HG03280 (cell line): Measurements from ENCODE around the gene AGAP1.

Experiments used
- ATAC-seq: cut with Tn5 transposase; IDR thresholded peaks from one replicate; pipeline ENCODE4 v1.9.1; 2021; ENCODE audit warnings: mild to moderate bottlenecking, moderate library complexity; ENCODE audit not compliant: unreplicated experiment

Gene AGAP1

GRCh38 chr2:235725841-235726240 lies 232.0 kb downstream of the AGAP1 start:
- ATAC-seq, result no peak

- ATAC-seq, result no peak
Observed at GRCh38 chr2:235726554-235726953, 232.7 kb downstream of the AGAP1 start.

- no peak for ATAC-seq
Observed at GRCh38 chr2:235727174-235727573, 233.3 kb downstream of the AGAP1 start.

- no peak for ATAC-seq
Observed at GRCh38 chr2:235727891-235728799, 234.3 kb downstream of the AGAP1 start.

- ATAC-seq, result no peak
Observed at GRCh38 chr2:235728800-235729556, 235.1 kb downstream of the AGAP1 start.

GRCh38 chr2:235729557-235729947 lies 235.7 kb downstream of the AGAP1 start:
- ATAC-seq, result no peak

- ATAC-seq, result no peak
Observed at GRCh38 chr2:235730115-235730514, 236.3 kb downstream of the AGAP1 start.

- ATAC-seq, result no peak
Observed at GRCh38 chr2:235733761-235734160, 239.9 kb downstream of the AGAP1 start.

- ATAC-seq, result no peak
Observed at GRCh38 chr2:235734168-235734567, 240.3 kb downstream of the AGAP1 start.

GRCh38 chr2:235734688-235735231 lies 240.9 kb downstream of the AGAP1 start:
- ATAC-seq, result no peak

- no peak for ATAC-seq
Observed at GRCh38 chr2:235737396-235737795, 243.6 kb downstream of the AGAP1 start.

GRCh38 chr2:235737840-235738239 lies 244.0 kb downstream of the AGAP1 start:
- no peak for ATAC-seq

- ATAC-seq, result no peak
Observed at GRCh38 chr2:235739704-235740415, 246.0 kb downstream of the AGAP1 start.

GRCh38 chr2:235740821-235741220 lies 247.0 kb downstream of the AGAP1 start:
- no peak for ATAC-seq

GRCh38 chr2:235744161-235744560 lies 250.3 kb downstream of the AGAP1 start:
- ATAC-seq, result no peak

- no peak for ATAC-seq
Observed at GRCh38 chr2:235745597-235745996, 251.8 kb downstream of the AGAP1 start.

- peak; percentile 75 for ATAC-seq
Observed at GRCh38 chr2:235746257-235746934, 252.6 kb downstream of the AGAP1 start.

GRCh38 chr2:235747001-235747785 lies 253.3 kb downstream of the AGAP1 start:
- no peak for ATAC-seq

- no peak for ATAC-seq
Observed at GRCh38 chr2:235747786-235748091, 253.9 kb downstream of the AGAP1 start.
